Measurements from ENCODE around the gene BARX1. TPM values are rescaled to one million over a fixed set of nuclear protein-coding genes. Genes with fewer than 3 reads are reported as not detected.

Gene BARX1
- total RNA-seq, 1 donor from 2014 or later: not detected

DNA sequence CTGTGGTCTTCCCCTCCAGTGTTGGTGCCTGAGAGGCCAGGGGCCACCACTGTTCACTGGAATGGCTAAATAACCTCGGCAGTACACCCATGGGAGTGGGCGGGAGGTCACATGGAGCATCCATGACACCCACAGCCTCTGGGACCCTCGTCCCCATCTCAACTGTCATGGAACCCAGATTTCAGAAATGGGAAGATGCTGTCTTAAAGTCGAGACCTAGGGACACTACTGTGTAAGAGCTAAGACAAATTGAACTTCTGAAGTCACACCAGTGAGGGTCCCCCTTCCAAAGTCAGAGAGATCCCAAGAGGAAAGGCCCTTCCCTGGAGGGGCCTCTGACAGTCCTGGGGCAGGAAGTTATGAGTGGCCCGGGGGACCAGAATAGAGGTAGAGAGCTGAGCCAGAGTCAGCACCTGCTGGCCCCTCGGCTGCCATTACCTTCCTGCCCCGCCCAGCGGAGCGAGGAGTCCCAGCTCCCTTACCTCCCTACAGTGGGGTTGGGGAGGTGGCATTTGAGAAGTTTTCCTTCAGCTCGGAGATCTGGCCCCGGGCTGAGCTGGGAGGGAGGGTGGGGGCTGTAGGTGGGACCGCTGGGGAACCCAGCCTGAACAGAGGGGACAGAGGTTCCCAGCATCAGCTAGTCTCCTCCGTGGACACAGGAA, 7.6 kb downstream of the BARX1 start:
- H3K9me3 ChIP-seq: no peaks in the 10 kb centered on the region
- no peak overlapping the region for H3K27ac ChIP-seq
- H3K4me3 ChIP-seq: no peak overlapping the region
- intact Hi-C loops (cut with DNase I): no loop called here
- H3K27me3 ChIP-seq: peaks cover 24% of the 10 kb centered on the region
- TF ChIP-seq POLR2A (IDR thresholded peaks at IDR 0.05): no peak
- TF ChIP-seq, protein P1, sequence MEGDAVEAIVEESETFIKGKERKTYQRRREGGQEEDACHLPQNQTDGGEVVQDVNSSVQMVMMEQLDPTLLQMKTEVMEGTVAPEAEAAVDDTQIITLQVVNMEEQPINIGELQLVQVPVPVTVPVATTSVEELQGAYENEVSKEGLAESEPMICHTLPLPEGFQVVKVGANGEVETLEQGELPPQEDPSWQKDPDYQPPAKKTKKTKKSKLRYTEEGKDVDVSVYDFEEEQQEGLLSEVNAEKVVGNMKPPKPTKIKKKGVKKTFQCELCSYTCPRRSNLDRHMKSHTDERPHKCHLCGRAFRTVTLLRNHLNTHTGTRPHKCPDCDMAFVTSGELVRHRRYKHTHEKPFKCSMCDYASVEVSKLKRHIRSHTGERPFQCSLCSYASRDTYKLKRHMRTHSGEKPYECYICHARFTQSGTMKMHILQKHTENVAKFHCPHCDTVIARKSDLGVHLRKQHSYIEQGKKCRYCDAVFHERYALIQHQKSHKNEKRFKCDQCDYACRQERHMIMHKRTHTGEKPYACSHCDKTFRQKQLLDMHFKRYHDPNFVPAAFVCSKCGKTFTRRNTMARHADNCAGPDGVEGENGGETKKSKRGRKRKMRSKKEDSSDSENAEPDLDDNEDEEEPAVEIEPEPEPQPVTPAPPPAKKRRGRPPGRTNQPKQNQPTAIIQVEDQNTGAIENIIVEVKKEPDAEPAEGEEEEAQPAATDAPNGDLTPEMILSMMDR (IDR thresholded peaks at IDR 0.05): no peak
- no peak for TF ChIP-seq POLR2AphosphoS5 (IDR thresholded peaks at IDR 0.05; ENCODE audit: insufficient read depth in 1 of 2, low read depth in 1 of 2)
- H3K4me1 ChIP-seq: peaks cover 35% of the 10 kb centered on the region
- no peak for DNase-seq (ENCODE audit: extremely low spot score in 2 of 2)
- no peaks in the 10 kb centered on the region for H3K36me3 ChIP-seq

DNA sequence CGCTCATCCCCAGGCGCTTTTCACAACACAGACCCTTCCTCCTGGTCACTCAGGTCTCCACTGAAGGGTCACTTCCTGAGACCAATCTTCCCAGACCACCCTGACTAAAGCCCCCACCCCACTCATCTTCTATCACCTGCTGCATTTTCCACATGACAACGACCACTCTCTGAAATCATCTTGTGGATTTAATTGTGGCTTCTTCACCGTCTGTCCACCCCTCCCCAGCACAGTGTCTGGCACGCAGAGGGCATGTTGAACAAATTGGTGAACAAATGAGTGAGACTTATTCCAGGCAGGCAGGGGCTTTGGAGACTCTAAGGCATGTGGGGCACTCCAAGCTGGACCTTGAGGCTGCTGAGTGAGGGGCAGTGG, 8.8 kb downstream of the BARX1 start:
- Histone ChIP-seq H3K27me3 (peaks cover 17% of the 10 kb centered on the region), H3K4me1 (peaks cover 23% of the 10 kb centered on the region), H3K4me3 (no peak overlapping the region), H3K36me3 (no peaks in the 10 kb centered on the region), H3K27ac (no peak overlapping the region), H3K9me3 (no peaks in the 10 kb centered on the region)
- DNase-seq (ENCODE audit: extremely low spot score in 2 of 2): no peak
- intact Hi-C loops (cut with DNase I): no loop called here
- TF ChIP-seq POLR2AphosphoS5 (IDR thresholded peaks at IDR 0.05; ENCODE audit: insufficient read depth in 1 of 2, low read depth in 1 of 2) (no peak), POLR2A (IDR thresholded peaks at IDR 0.05) (no peak)

DNA sequence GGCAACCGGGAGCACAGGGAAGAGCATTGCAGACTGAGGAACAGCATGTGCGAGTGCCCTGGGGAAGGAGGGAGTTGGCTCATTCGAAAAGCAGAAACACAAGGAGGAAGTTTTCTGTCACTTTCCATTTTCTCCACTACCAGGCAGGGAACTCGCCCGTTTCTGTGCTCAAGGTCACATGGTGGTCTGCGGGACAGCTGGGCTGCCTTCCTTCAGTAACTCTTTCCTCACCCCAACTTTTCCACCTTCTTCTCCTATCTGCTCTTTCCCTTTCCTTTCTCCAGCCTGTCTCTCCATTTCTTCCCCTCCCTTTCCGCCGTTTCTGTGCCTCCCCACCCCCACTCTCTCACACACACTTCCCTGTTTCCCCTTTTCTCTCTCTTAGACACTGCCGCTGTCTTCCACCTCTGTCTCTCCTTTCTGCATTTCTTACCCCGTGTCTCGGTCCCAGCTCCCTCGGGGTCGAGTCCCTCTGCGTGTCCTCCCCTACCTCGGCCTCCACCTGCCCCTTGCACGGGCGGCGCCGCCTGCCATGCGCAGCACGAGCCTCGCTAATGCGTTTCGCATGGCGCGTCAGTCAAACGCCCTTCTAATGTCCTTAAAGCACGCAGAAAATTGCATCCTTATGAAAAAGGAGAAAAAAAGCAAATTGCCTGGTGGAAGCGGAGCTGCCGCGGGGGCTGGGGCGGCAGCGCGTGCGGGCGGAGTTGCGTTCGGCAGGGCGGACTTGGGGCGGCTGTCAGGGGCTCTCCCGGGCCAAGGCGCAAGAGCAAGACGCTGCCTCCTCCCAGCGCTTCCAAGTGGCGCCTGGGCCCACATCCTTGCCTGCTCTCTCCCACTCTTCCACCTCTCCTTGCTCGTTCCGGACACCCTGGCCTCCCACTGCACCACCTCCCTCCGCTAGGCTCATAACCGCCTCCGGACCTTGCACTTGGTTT, 9.5 kb downstream of the BARX1 start:
- intact Hi-C loops (cut with DNase I): no loop called here
- Histone ChIP-seq H3K27ac (no peak overlapping the region), H3K4me1 (peaks cover 16% of the 10 kb centered on the region), H3K9me3 (no peaks in the 10 kb centered on the region), H3K36me3 (no peaks in the 10 kb centered on the region), H3K4me3 (peak overlapping the region in 1 of 2 donors; percentile 13), H3K27me3 (peaks cover 17% of the 10 kb centered on the region)
- TF ChIP-seq POLR2A (IDR thresholded peaks at IDR 0.05) (no peak), POLR2AphosphoS5 (IDR thresholded peaks at IDR 0.05; ENCODE audit: insufficient read depth in 1 of 2, low read depth in 1 of 2) (no peak)
- TF ChIP-seq, protein P1 (IDR thresholded peaks at IDR 0.05): no peak
- no peak for DNase-seq (ENCODE audit: extremely low spot score in 2 of 2)

DNA sequence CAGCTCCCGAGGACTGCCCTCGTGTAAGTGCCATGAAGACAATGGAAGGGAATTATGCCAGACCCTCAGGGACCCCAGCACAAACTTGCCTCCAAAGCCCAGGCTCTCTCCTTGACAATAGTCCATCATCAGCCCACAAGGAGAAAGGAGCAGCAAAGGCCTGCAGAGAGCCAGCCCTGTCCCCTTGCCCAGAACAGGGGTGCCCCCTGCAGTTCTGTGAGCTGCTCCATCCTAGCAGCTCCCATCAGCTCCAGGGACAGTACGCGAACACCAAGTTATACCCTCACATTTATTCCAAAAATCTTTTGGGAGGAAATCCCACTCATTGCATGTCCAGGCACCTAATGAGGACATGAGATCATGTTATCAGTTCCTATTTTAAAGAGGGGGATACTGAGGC, 11.1 kb downstream of the BARX1 start:
- H3K36me3 ChIP-seq: no peaks in the 10 kb centered on the region
- no peak overlapping the region for H3K4me3 ChIP-seq
- H3K27ac ChIP-seq: no peak overlapping the region
- TF ChIP-seq POLR2AphosphoS5 (IDR thresholded peaks at IDR 0.05; ENCODE audit: insufficient read depth in 1 of 2, low read depth in 1 of 2): no peak
- TF ChIP-seq, protein P1 (IDR thresholded peaks at IDR 0.05): no peak
- TF ChIP-seq POLR2A (IDR thresholded peaks at IDR 0.05): no peak
- no peak for DNase-seq (ENCODE audit: extremely low spot score in 2 of 2)
- H3K27me3 ChIP-seq: peaks cover 10% of the 10 kb centered on the region
- H3K4me1 ChIP-seq: peaks cover 12% of the 10 kb centered on the region
- no peaks in the 10 kb centered on the region for H3K9me3 ChIP-seq
- intact Hi-C loops (cut with DNase I): no loop called here

DNA sequence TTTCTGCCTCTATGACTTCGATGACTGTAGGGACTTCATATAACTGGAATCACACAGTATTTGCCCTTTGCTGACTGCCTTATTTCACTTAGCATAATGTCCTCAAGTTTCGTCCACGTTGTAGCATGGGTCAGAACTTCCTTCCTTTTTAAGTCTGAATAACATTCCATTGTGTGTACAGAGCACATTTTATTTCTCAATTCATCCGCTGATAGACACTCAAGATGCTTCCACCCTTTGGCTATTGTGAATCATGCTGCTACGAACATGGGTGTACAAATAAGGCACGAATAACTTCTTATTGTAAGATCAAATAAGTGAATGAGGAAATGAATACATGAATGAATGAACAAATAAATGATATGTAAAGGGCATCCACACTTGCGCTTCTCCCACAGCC, 13.0 kb downstream of the BARX1 start:
- no peak for TF ChIP-seq POLR2A (IDR thresholded peaks at IDR 0.05)
- no peak for TF ChIP-seq POLR2AphosphoS5 (IDR thresholded peaks at IDR 0.05; ENCODE audit: insufficient read depth in 1 of 2, low read depth in 1 of 2)
- TF ChIP-seq, protein P1 (IDR thresholded peaks at IDR 0.05): no peak
- Histone ChIP-seq H3K4me3 (no peak overlapping the region), H3K36me3 (no peaks in the 10 kb centered on the region), H3K9me3 (no peaks in the 10 kb centered on the region), H3K27ac (no peak overlapping the region), H3K27me3 (no peaks in the 10 kb centered on the region), H3K4me1 (peaks cover 12% of the 10 kb centered on the region)
- no peak for DNase-seq (ENCODE audit: extremely low spot score in 2 of 2)
- intact Hi-C loops (cut with DNase I): no loop called here

Measured in vagina (tissue), 2 donors.